Uterine smooth muscle cell (primary cell): ENCODE results near the gene OR4D11. TPM values are rescaled to one million over a fixed set of nuclear protein-coding genes. Genes with fewer than 3 reads are reported as not detected.

ENCODE experiments used
- total RNA-seq: library from RNA; depleted of rRNA; stranded (reverse); fragments of >200 nt; gene quantifications from 2 replicates; pipeline ENCODE4 v1.2.3, GENCODE V29; 2014

OR4D11 gene
- total RNA-seq = 0.12 TPM in 1 of 2 replicates, not detected in the other

GRCh38 chr11:59503276-59503675, at the start of gene OR4D11:
Gene OR4D11, plus strand, starts transcription at chr11:59503576. Its CDS starts 0 bp downstream, at chr11:59503576.

GRCh38 chr11:59456661-59457060, 46.7 kb upstream of the OR4D11 start, which contains the start of gene OR4D6:
Gene OR4D6, plus strand, starts transcription at chr11:59456961. Its CDS starts 0 bp downstream, at chr11:59456961.

GRCh38 chr11:59473015-59473414, 30.4 kb upstream of the OR4D11 start, which contains the start of gene OR4D10:
Gene OR4D10, plus strand, starts transcription at chr11:59473315. Its CDS starts 4,115 bp downstream, at chr11:59477430.

GRCh38 chr11:59510941-59511589, 7.7 kb downstream of the OR4D11 start, which contains the start of gene OR4D9:
Gene OR4D9, plus strand, starts transcription at chr11:59511539. Its CDS starts 3,374 bp downstream, at chr11:59514913.

Other genes with a start within 250 kb of the OR4D11 start
- not detected in 2 replicates for gene OR5AN1, start 144.7 kb upstream of the OR4D11 start, total RNA-seq
- gene OR5A2, start 77.2 kb upstream of the OR4D11 start, total RNA-seq = not detected in 2 replicates
- gene OR5A1, start 67.1 kb upstream of the OR4D11 start, total RNA-seq = not detected in 2 replicates
- not detected in 2 replicates for gene OR4D6, start 46.6 kb upstream of the OR4D11 start, total RNA-seq
- gene OR4D10, start 30.3 kb upstream of the OR4D11 start, total RNA-seq = not detected in 2 replicates
- gene OR4D9, start 8.0 kb downstream of the OR4D11 start, total RNA-seq = not detected in 2 replicates
- 44.9 and 55.2 TPM in 2 replicates for gene OSBP, start 112.2 kb downstream of the OR4D11 start, total RNA-seq
- 8.7 and 9.9 TPM in 2 replicates for gene PATL1, start 165.5 kb downstream of the OR4D11 start, total RNA-seq
- gene OR10V1, start 210.3 kb downstream of the OR4D11 start, total RNA-seq = not detected in 2 replicates